Testis (tissue), 3 donors: ENCODE measurements around the gene MLLT10. TPM values are rescaled to one million over a fixed set of nuclear protein-coding genes. Genes with fewer than 3 reads are reported as not detected.

Experiments used
- DNase-seq: peaks from one replicate; pipeline ENCODE4 v3.0.0-alpha.2; 2019
- H3K27ac ChIP-seq, 2 donors: fragments of 200-600 bp; sonication (generic); one replicate each; pipeline ENCODE4 v1.5.1; 2019
- H3K27me3 ChIP-seq: fragments of 200-600 bp; sonication (generic); one replicate; pipeline ENCODE4 v1.5.1; 2019
- H3K36me3 ChIP-seq: fragments of 200-600 bp; sonication (generic); one replicate; pipeline ENCODE4 v1.5.1; 2017; ENCODE audit warnings: low read depth; ENCODE audit errors: missing control alignments
- H3K4me1 ChIP-seq: fragments of 200-600 bp; sonication (generic); one replicate; pipeline ENCODE4 v1.5.1; 2019
- H3K4me3 ChIP-seq, 2 donors: fragments of 200-600 bp; sonication (generic); one replicate each; pipeline ENCODE4 v1.5.1; 2017 to 2019
- H3K9me3 ChIP-seq: fragments of 200-600 bp; sonication (generic); one replicate; pipeline ENCODE4 v1.5.1; 2017
- CTCF ChIP-seq, 3 experiments: fragments of 450-650 bp in 2 of 3; fragments of 200-600 bp in 1 of 3; sonication (generic) in 1 of 3; IDR thresholded peaks; one replicate each; pipeline ENCODE4 v1.5.1; 2016 to 2019; ENCODE audit warnings: antibody characterized with exemption in 3 of 3, mild to moderate bottlenecking in 2 of 3, moderate library complexity in 1 of 3
- POLR2A ChIP-seq: fragments of 450-650 bp; IDR thresholded peaks from one replicate; pipeline ENCODE4 v1.6.1; 2017; ENCODE audit warnings: antibody characterized with exemption, mild to moderate bottlenecking, moderate library complexity
- WGBS, 2 donors: methylation state at CpG; one replicate each; pipeline ENCODE4 v1.1.5; 2018; 5-methylcytosine and 5-hydroxymethylcytosine counted together
- intact Hi-C: fragments of 100-400 bp; cut with DNase I; formaldehyde crosslinking; loops from one replicate; pipeline ENCODE4 v1.15.1; 2023; ENCODE audit warnings: low total_unique reads
- polyA plus RNA-seq: library from polyadenylated mRNA; stranded (reverse); fragments of 350-450 nt; fragmentation: Illumina TruSeq; extraction: RNeasy Lipid Tissue Mini Kit (QIAGEN cat#74804); gene quantifications from one replicate; pipeline ENCODE4 v1.2.3, GENCODE V29; 2014; ENCODE audit warnings: low read depth, low replicate concordance; ENCODE audit not compliant: insufficient read depth
- total RNA-seq, 2 donors: library from RNA; depleted of rRNA; stranded (reverse); fragments of >200 nt; gene quantifications; one replicate each; pipeline ENCODE4 v1.2.3, GENCODE V29; 2016

The MLLT10 gene
- total and polyA plus RNA-seq, 3 donors from 2014 or later: 130 to 243 (median 144) TPM

DNA sequence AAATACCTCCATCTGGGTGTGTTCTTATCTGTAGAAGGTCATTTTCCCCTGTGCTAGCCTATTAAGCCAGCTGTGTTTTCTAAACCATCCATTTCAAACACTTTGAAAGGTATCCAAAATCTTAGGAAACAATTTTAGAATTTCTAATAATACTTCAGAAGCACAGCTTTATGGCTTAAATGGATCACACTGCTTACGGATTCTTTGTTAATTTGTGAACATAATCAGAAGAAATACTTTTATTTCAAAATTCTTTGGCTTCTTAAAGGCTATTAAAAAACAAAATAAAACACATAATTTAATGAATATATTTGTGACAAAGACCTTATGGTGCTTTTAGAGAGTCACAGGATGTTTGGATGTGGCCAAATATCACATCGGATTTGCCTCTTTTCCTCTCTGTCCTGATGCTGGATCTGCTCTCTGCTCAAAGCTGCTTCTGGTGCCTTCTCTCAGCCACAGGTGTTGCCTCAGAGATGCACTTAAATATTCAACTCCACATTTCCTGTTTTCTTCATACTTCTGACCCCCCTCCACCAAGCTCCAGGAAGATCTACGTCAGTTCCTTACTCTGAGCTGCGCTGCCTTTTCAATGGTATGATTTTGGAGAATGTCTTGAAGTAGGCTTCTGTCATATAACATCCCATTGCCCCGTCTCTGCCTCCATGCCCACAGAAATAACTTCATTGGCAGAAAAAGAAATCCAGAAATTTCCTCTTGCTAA lies 230.6 kb downstream of the MLLT10 start:
- H3K4me1 ChIP-seq: no peaks in the 10 kb centered on the region
- H3K4me3 ChIP-seq: no peak overlapping the region
- 73 to 75% methylated on average over 5 of the region's 5 CpGs for WGBS, 2 donors
- H3K9me3 ChIP-seq: no peaks in the 10 kb centered on the region
- H3K27ac ChIP-seq: no peak overlapping the region
- no peaks in the 10 kb centered on the region for H3K36me3 ChIP-seq
- intact Hi-C loops: no loop called here
- TF ChIP-seq CTCF (IDR thresholded peaks at IDR 0.05): no peak
- no peak for TF ChIP-seq POLR2A
- no peaks in the 10 kb centered on the region for H3K27me3 ChIP-seq
- DNase-seq: no peak

DNA sequence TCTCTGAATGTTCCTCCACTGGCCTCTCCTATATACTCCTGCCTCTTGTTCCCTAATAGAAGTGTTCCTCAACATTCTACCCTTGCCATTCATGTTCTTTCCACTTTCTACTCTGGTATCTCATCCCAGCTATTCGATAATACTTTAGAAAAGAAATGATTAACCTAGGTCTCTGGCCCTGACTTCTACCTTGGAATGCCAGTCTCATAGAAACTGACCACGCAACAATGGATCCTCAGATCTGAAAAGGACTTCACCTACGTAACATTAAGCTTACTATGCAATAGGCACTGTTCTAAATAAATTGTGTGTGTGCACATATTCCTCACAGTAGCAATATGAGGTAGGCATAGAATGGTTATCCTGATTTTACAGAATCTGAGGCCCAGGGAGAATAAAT lies 235.0 kb downstream of the MLLT10 start:
- H3K9me3 ChIP-seq: no peaks in the 10 kb centered on the region
- WGBS, 2 donors: 97 to 98% methylated on average over 3 of the region's 3 CpGs
- no peak for DNase-seq
- no peaks in the 10 kb centered on the region for H3K4me1 ChIP-seq
- no peaks in the 10 kb centered on the region for H3K36me3 ChIP-seq
- H3K27ac ChIP-seq: no peak overlapping the region
- no peaks in the 10 kb centered on the region for H3K27me3 ChIP-seq
- intact Hi-C loops: no loop called here
- TF ChIP-seq POLR2A (no peak), CTCF (IDR thresholded peaks at IDR 0.05) (no peak)
- H3K4me3 ChIP-seq: no peak overlapping the region

- H3K4me3 ChIP-seq: no peak overlapping the region
These were observed 237.2 kb downstream of the MLLT10 start for GRCh38 chr10:21771219-21771618.

DNA sequence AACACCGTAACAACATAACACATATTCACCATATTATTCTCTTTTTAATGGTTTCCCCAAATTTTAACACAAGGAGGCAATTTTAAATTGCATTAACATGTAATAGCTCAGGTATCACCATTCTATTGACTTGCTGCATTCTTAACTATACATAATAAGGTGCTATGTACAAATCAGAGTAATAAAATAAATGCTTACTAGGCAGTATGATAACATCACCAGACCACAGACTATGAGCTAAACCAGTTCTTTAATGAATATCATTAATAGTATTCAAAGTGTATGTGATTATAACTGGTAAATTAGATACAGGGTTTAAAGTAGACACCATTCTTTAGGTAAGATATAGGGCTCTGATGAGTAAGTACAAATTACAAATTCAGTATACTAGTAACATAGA lies 242.9 kb downstream of the MLLT10 start:
- Histone ChIP-seq H3K27me3 (no peaks in the 10 kb centered on the region), H3K4me3 (no peak overlapping the region), H3K9me3 (no peaks in the 10 kb centered on the region), H3K36me3 (no peaks in the 10 kb centered on the region), H3K4me1 (no peaks in the 10 kb centered on the region), H3K27ac (no peak overlapping the region)
- DNase-seq: no peak
- intact Hi-C loops: no loop called here
- WGBS, 2 donors: 98 to 100% methylated on average over 1 of the region's 1 CpG
- no peak for TF ChIP-seq CTCF (IDR thresholded peaks at IDR 0.05)
- no peak for TF ChIP-seq POLR2A

More at GRCh38 chr10:21771219-21771618, 237.2 kb downstream of the MLLT10 start:
- TF ChIP-seq POLR2A: no peak
- TF ChIP-seq CTCF (IDR thresholded peaks at IDR 0.05): no peak
- Histone ChIP-seq H3K27me3 (no peaks in the 10 kb centered on the region), H3K4me1 (no peaks in the 10 kb centered on the region), H3K9me3 (no peaks in the 10 kb centered on the region), H3K27ac (no peak overlapping the region), H3K36me3 (no peaks in the 10 kb centered on the region)
- DNase-seq: no peak
- 97 to 98% methylated on average over 4 of the region's 4 CpGs for WGBS, 2 donors
- intact Hi-C loops: no loop called here

GRCh38 chr10:21791276-21791675 lies 257.2 kb downstream of the MLLT10 start:
- Histone ChIP-seq H3K9me3 (no peaks in the 10 kb centered on the region), H3K27ac (no peak overlapping the region), H3K4me3 (no peak overlapping the region), H3K36me3 (no peaks in the 10 kb centered on the region), H3K27me3 (no peaks in the 10 kb centered on the region), H3K4me1 (no peaks in the 10 kb centered on the region)
- intact Hi-C loops: no loop called here
- WGBS, 2 donors: 93 to 99% methylated on average over 2 of the region's 2 CpGs
- TF ChIP-seq CTCF (IDR thresholded peaks at IDR 0.05): no peak
- no peak for TF ChIP-seq POLR2A
- no peak for DNase-seq
